OCI-LY1 (cell line): Measurements from ENCODE around the gene CCNH.

Experiments used
- H2AFZ ChIP-seq: fragments of 200-600 bp; sonication (generic), shearing (Covaris generic); 2 replicates; pipeline ENCODE4 v1.6.0; 2014; ENCODE audit warnings: antibody characterized with exemption, mild to moderate bottlenecking, low read length
- H3F3A ChIP-seq: fragments of 200-600 bp; sonication (generic), shearing (Covaris generic); 2 replicates; pipeline ENCODE4 v1.6.0; 2014; ENCODE audit warnings: mild to moderate bottlenecking, antibody characterized with exemption, low read length, moderate library complexity; ENCODE audit not compliant: insufficient read depth
- H3K27ac ChIP-seq: fragments of 200-600 bp; sonication (generic); 2 replicates; pipeline ENCODE4 v1.5.1; 2014; ENCODE audit warnings: low read length, mixed run types, mild to moderate bottlenecking, low read depth; ENCODE audit not compliant: poor library complexity, severe bottlenecking
- H3K27me3 ChIP-seq: fragments of 200-600 bp; sonication (generic); 2 replicates; pipeline ENCODE4 v1.6.0; 2014; ENCODE audit warnings: antibody characterized with exemption, mild to moderate bottlenecking, low read length, moderate library complexity; ENCODE audit not compliant: insufficient read depth
- H3K36me3 ChIP-seq: fragments of 200-600 bp; sonication (generic); 2 replicates; pipeline ENCODE4 v1.6.1; 2014; ENCODE audit warnings: mild to moderate bottlenecking, antibody characterized with exemption, low read length, moderate library complexity, mixed read lengths; ENCODE audit not compliant: insufficient read depth
- H3K4me1 ChIP-seq: fragments of 200-600 bp; sonication (generic); 2 replicates; pipeline ENCODE4 v1.5.1; 2014; ENCODE audit warnings: mild to moderate bottlenecking, low read length, moderate library complexity; ENCODE audit not compliant: insufficient read depth, severe bottlenecking
- H3K4me2 ChIP-seq: fragments of 200-600 bp; sonication (generic), shearing (Covaris generic); 2 replicates; pipeline ENCODE4 v1.6.1; 2014; ENCODE audit warnings: low read length
- H3K4me3 ChIP-seq: fragments of 200-600 bp; sonication (generic); 2 replicates; pipeline ENCODE4 v1.5.1; 2014; ENCODE audit warnings: low read length, low read depth, mild to moderate bottlenecking, mixed read lengths; ENCODE audit not compliant: poor library complexity, severe bottlenecking
- H3K79me2 ChIP-seq: fragments of 200-600 bp; shearing (Covaris generic); 2 replicates; pipeline ENCODE4 v1.6.1; 2016; ENCODE audit warnings: mixed run types, low read length, mixed read lengths; ENCODE audit not compliant: insufficient read depth
- H3K9ac ChIP-seq: fragments of 200-600 bp; sonication (generic), shearing (Covaris generic); 2 replicates; pipeline ENCODE4 v1.6.1; 2014; ENCODE audit warnings: mild to moderate bottlenecking, low read length, mixed read lengths
- H3K9me2 ChIP-seq: fragments of 200-600 bp; sonication (generic), shearing (Covaris generic); 2 replicates; pipeline ENCODE4 v1.6.1; 2014; ENCODE audit warnings: low read depth, mild to moderate bottlenecking, low read length, mixed read lengths
- H3K9me3 ChIP-seq: fragments of 200-600 bp; shearing (Covaris generic); 2 replicates; pipeline ENCODE4 v1.6.1; 2014; ENCODE audit warnings: low read length, mixed read lengths
- H4K20me1 ChIP-seq: fragments of 200-600 bp; sonication (generic), shearing (Covaris generic); 2 replicates; pipeline ENCODE4 v1.6.0; 2016; ENCODE audit warnings: mild to moderate bottlenecking, low read length; ENCODE audit not compliant: insufficient read depth
- EZH2 ChIP-seq: fragments of 200-600 bp; sonication (generic), shearing (Covaris generic); IDR thresholded peaks from 2 replicates; pipeline ENCODE4 v1.8.0; 2017; ENCODE audit warnings: borderline replicate concordance, mixed run types, mild to moderate bottlenecking, antibody characterized with exemption, low read length, moderate library complexity, mixed read lengths
- TF ChIP-seq, protein P1 (sequence below): fragments of 200-600 bp; sonication (generic), shearing (Covaris generic); IDR thresholded peaks from 2 replicates; pipeline ENCODE4 v1.5.1; 2017; ENCODE audit warnings: mild to moderate bottlenecking, antibody characterized with exemption, low read length, moderate library complexity, mixed read lengths

The CCNH gene

DNA sequence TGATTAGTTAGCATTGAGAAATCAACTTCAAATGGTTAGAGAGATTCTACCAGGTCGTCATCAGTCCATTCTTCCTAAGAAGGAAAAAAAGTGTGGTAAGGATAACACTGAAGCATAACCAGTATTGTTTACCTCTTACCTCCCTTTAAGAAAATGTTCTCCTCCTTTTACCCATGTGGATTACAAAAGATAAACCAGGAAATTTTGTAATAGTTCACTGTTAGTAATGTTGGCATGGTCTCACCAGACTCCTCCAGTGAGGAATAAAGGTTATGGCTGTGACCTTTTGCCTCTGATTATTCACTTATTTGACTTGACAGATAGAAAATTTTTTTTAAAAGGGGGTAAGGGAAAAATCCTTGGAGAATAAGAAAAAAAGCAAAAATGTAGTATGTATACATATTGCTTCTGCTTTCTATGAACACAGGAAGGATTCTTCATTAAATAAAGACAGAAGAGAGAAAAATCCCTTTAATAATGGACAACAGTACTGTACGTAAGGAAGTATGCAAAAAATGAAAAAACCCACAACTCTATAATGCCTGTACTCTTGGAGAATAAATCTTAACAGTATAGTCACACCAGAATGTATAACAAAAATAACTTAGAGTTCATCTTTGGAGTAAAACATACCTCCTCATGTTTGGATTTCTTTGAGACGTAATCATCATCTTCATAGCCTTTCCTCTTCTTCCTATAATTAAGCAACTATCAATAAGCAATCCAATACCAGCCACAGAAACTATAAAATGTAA lies 18.1 kb downstream of the CCNH start:
- no peaks in the 10 kb centered on the region for H3K9me2 ChIP-seq
- no peak overlapping the region for H3K9ac ChIP-seq
- no peak overlapping the region for H3K4me2 ChIP-seq
- no peaks in the 10 kb centered on the region for H3K4me1 ChIP-seq
- TF ChIP-seq EZH2: no peak
- TF ChIP-seq, protein P1, sequence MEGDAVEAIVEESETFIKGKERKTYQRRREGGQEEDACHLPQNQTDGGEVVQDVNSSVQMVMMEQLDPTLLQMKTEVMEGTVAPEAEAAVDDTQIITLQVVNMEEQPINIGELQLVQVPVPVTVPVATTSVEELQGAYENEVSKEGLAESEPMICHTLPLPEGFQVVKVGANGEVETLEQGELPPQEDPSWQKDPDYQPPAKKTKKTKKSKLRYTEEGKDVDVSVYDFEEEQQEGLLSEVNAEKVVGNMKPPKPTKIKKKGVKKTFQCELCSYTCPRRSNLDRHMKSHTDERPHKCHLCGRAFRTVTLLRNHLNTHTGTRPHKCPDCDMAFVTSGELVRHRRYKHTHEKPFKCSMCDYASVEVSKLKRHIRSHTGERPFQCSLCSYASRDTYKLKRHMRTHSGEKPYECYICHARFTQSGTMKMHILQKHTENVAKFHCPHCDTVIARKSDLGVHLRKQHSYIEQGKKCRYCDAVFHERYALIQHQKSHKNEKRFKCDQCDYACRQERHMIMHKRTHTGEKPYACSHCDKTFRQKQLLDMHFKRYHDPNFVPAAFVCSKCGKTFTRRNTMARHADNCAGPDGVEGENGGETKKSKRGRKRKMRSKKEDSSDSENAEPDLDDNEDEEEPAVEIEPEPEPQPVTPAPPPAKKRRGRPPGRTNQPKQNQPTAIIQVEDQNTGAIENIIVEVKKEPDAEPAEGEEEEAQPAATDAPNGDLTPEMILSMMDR: no peak
- no peaks in the 10 kb centered on the region for H3K27me3 ChIP-seq
- no peaks in the 10 kb centered on the region for H3K9me3 ChIP-seq
- H4K20me1 ChIP-seq: no peaks in the 10 kb centered on the region
- H3K79me2 ChIP-seq: no peaks in the 10 kb centered on the region
- no peaks in the 10 kb centered on the region; the same call in 1 of the 2 replicates for H3F3A ChIP-seq
- no peak overlapping the region for H3K27ac ChIP-seq
- no peak overlapping the region for H3K4me3 ChIP-seq
- peaks cover 99% of the 10 kb centered on the region for H3K36me3 ChIP-seq
- no peak overlapping the region for H2AFZ ChIP-seq

DNA sequence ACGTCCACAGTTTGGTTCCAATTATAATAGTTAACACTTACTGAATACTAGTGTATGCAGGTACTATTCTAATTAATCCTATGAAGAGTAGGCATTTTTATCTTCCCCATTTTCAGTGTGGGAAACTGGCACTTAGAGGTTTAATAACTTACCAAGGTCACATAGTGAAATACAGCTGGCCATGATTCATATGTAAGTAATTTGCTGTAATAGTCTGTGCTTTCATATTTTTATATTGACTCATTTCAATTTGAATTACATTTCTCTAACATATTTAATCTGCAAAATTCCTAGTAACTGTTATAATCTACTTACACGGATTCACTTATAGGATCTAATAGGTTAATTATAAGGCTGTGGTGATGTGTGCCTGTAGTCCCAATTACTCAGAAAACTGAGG lies 19.4 kb downstream of the CCNH start:
- no peaks in the 10 kb centered on the region for H3K79me2 ChIP-seq
- H3K9ac ChIP-seq: no peak overlapping the region
- H2AFZ ChIP-seq: no peak overlapping the region
- H3K4me2 ChIP-seq: no peak overlapping the region
- no peaks in the 10 kb centered on the region for H4K20me1 ChIP-seq
- no peaks in the 10 kb centered on the region; the same call in 1 of the 2 replicates for H3F3A ChIP-seq
- H3K4me3 ChIP-seq: no peak overlapping the region
- no peaks in the 10 kb centered on the region for H3K9me2 ChIP-seq
- H3K4me1 ChIP-seq: no peaks in the 10 kb centered on the region
- H3K27ac ChIP-seq: no peak overlapping the region
- no peaks in the 10 kb centered on the region for H3K9me3 ChIP-seq
- no peaks in the 10 kb centered on the region for H3K27me3 ChIP-seq
- H3K36me3 ChIP-seq: peaks cover 95% of the 10 kb centered on the region
- TF ChIP-seq, protein P1: no peak
- no peak for TF ChIP-seq EZH2

DNA sequence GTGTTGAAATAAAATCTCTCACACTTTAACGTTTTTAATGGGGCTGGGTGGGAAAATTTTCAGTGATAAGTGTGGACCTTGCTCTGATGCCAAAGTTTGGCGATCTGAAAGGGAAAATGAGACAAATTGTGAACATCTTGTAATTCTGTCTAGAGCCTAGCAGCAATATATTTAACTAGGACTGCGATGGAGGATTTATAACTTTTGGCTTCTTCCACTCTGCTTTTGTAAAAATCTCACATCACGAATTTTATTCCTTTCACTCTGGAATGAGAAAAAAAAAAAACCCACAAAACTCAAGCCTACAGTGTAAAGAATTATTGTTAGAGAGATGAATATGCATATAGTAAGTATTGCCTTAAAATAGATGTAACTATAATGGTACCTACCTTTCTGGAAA lies 19.9 kb downstream of the CCNH start:
- no peak overlapping the region for H3K4me2 ChIP-seq
- no peaks in the 10 kb centered on the region for H3K27me3 ChIP-seq
- H3K79me2 ChIP-seq: no peaks in the 10 kb centered on the region
- peaks cover 95% of the 10 kb centered on the region for H3K36me3 ChIP-seq
- no peaks in the 10 kb centered on the region for H3K9me2 ChIP-seq
- H3K4me3 ChIP-seq: no peak overlapping the region
- no peak overlapping the region for H2AFZ ChIP-seq
- TF ChIP-seq, protein P1: no peak
- TF ChIP-seq EZH2: no peak
- no peaks in the 10 kb centered on the region for H3K9me3 ChIP-seq
- H3K27ac ChIP-seq: no peak overlapping the region
- no peaks in the 10 kb centered on the region; the same call in 1 of the 2 replicates for H3F3A ChIP-seq
- no peak overlapping the region for H3K9ac ChIP-seq
- H3K4me1 ChIP-seq: no peaks in the 10 kb centered on the region
- no peaks in the 10 kb centered on the region for H4K20me1 ChIP-seq
